GM18520 (cell line): ENCODE measurements around the gene SPRR4.

ENCODE experiments used
- ATAC-seq: cut with Tn5 transposase; IDR thresholded peaks from one replicate; pipeline ENCODE4 v1.9.1; 2021; ENCODE audit not compliant: unreplicated experiment

SPRR4 gene, protein sequence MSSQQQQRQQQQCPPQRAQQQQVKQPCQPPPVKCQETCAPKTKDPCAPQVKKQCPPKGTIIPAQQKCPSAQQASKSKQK

DNA sequence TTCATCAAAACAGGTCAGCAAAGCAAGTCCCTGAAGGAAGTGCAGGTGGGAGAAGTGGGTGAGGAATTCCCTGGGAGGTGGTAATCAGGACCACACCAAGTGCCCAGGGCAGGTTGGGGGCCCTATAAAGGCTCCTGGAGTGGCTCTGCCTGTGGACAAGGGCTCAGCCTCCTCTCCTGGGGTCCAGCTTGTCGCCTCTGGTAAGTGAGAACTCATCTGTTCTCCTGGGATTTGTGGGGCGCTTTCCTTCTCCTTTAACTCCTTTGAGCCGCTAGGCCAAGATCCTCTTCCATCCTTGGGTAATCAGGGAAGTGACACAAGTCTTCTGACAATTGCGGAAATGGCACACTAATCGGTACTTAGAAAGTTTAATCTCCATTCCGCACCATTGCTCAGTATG, at the start of gene SPRR4:
SPRR4 (plus strand) TSS at position 154 of the 400 bp plus-strand sequence. CDS start 1,243 bp downstream, outside the sequence.
- ATAC-seq, result no peak

DNA sequence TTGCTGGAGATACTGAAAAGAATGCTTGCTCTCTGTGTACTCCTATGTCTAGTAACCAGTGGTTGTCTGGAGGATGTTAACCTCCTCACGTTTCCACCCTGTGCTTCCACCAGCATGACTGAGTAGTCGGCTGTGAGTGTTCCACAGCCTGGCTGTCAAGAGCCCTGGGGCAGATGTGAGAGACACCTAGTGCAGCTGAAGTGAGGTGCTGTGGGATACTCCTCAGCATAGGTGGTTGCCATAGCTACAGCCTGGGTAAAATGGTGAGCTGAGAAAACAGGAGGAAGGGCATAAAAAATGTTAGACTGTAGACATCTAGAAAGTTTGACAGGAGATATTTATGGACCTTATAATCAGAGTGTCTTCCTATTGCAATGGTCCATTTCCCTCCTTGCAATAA, 46.3 kb upstream of the SPRR4 start:
- ATAC-seq, result no peak

DNA sequence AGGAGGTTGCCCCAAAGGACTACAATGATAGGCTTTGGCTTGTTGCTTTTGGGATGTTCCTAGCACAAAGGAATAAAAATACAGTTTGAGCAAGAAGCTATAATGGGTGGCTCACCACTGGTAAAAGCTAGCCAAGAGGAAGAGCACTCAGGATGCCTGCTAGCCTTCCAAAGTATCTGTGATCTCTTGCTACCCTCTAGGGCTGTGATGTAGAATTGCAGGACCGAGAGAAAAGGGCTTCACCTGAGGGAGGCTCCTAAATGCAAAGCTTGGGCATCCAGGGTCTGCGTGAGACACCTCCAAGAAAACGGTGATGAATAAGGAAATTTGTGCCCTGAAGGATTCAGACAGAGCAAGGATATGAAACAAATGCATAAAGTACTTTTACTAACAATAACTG, 44.4 kb upstream of the SPRR4 start:
- no peak for ATAC-seq

DNA sequence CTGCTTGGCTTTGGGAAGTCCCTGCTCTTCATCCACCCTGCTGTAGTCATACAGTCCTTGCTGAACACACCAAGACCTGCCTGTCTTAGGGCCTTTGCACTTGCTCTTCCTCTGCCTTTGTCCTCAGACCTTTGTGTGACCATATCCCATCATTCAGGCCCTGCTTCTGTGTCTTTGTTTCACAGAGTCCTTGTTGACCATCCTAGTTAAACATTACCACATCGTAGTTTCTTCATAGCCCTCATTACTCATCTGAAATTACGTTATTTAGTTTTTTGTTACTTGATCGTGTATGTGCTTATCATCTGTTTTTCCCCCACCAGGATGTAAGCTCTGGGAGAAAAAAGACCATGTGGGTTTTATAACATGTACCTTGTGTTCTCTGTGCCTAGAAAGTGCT, 41.8 kb upstream of the SPRR4 start:
- no peak for ATAC-seq

DNA sequence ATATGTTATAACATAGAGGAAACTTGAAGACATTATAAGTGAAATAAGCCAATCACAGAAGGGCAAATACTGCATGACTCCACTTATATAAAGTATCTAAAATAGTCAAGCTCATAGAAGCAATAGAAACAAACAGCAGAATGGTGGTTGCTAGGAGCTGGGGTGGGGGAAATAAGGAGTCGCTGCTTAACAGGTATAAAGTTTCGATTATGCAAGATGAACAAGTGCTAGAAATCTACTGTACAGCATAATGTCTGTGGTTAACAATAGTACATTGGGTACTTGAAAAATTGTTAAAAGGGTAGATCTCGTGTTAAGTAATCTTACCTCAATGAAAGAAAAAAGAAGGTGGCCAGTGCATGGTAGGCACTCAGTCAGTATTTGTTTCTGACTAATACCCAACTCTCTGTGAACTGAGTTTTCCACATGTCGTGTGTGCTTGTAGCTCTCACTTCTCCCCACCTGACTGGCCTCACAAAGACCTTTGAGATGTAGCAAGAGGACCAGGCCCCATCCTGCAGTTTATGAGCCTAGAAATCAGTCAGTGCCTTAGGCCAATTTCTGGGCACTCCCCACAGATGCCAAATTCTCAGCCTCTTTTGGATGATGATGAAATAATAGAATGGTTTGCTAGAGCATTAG, 38.2 kb upstream of the SPRR4 start:
- ATAC-seq, result no peak

DNA sequence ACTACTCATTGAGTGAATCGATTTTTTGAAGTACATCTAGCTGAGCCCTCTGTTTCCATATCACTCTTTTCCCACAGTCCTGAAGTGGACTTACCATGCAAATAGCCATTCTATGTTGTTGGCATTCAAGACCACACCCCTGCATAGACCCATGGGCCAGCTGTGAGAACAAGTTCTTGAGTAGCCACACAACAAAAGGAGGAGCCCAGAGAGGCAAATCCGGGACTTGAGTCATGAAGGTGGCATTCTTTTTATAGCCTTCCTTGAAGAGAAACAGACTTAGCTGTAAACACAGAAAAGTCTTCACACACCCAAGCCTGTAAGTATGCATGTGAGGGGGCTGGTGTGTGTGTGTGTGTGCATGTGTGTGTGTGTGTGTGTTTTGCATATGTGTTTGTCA, 37.3 kb upstream of the SPRR4 start:
- no peak for ATAC-seq

DNA sequence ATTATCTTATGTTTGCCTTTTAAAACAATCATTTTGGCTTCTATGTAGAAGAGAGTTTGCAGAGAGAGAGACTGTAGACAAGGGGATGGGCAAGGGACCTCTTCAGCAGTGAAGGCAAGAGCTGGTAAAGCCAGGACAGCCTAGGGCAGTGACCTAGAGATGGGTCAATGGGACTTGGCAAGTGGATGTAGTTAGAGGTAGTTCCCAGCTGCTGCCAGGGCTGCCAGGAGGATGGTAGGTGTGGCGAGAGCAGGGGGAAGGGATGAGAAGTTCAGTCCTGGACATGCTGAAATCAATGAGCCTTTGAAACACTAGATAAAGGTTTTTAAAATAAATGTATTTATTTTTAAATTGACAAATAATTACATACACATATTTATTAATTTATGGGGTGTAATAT, 29.8 kb upstream of the SPRR4 start:
- ATAC-seq, result no peak

DNA sequence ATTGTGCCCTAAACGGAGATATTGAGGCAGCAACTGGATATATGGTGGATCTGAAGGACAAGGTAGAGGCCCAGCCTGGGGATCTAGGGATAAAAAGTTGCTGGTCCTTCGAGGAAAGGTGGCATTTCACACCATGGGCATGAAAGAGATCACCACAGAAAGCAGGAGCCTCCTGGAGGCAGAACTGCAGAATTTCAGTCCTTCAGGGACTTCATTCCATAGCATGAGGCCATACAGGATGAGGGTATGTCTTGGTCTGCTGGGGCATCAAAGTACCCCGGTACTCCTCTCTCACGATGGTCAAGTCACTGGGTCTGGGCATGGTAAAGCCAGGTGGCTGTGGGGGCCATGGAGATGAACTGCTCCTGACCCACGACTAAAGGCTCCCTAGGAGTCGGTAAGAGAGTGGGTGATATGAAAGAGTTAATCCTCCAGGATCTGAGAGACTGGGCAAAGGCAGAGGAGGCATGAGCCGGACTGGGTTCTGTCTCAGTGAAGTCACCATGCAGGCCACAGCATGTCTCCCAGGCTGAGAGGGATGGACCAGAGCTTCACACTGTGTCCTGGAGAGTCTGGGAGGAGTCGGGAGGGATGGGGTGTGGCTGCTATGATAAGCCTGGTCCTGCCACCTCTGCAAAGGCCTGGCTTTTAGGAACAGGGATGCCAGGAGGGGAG, 29.3 kb upstream of the SPRR4 start:
- no peak for ATAC-seq

DNA sequence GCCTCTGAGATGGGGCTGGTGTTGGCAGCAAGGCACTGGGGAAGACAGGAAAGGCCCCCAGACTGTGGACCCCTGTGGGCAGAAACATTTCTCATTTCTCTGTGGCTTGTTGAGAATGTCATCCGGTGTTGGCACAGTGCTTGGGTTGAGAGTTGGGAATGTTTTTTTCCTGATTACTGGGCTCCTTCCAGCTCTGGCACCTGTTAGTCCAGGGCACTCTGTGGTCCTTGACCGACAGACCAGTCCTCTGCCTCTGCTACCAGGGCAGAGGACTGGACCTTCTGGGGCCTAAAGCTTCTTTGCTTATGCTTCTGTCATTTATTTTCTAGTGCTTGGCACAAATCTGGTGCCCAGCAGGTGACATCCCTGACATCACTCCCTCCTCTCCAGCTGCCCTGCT, 28.3 kb upstream of the SPRR4 start:
- no peak for ATAC-seq

DNA sequence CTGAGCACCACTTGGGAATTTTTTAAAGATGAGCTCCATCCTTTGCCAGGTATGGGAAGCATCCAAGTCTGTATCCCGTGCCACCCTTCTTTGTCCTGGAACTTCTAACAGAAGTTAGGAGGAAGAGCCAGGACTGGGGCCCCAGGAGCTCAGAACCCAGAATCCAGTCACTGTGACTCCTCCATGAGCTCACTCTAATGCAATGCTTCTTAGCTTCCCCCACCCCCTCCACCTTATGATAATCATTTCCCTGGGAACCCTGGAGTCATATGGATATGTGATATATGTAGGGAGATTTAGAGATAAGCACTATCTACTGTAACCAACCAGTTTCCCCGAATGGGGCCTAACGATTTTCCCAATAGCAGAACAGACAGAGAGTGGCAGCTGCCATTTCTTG, 24.2 kb upstream of the SPRR4 start:
- ATAC-seq, result no peak

DNA sequence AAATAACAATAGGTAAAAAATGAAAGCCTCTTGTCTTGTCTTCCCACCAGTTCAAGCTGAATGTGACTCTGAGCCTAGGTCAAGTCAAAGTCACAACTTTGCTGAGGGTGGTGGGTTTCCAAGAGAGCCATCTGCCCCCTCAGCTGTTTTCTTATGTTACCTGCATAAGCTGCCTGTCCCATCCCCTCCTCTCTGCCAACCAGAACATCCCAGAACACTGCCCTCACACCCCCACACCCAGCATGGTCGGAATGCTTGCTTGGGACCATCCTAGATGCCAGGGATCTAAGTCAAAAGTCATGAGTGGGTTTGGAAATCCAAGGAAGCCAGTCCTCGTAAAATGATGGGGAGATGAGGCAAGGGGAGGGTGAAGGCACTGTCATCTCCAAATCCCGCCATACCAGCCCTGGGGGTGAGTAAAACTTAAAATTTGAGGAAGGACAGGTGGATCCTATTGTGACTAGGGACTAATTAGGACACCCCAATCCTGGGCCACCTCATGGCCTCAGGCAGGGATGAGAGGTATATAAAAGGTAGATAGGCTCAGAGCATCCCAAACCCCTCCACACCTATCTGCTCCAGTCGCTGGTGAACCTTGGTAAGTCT, 23.7 kb upstream of the SPRR4 start, which contains the start of gene SPRR5:
SPRR5 (plus strand) TSS at position 556 of the 606 bp plus-strand sequence. CDS start 1,349 bp downstream, outside the sequence.
- no peak for ATAC-seq

DNA sequence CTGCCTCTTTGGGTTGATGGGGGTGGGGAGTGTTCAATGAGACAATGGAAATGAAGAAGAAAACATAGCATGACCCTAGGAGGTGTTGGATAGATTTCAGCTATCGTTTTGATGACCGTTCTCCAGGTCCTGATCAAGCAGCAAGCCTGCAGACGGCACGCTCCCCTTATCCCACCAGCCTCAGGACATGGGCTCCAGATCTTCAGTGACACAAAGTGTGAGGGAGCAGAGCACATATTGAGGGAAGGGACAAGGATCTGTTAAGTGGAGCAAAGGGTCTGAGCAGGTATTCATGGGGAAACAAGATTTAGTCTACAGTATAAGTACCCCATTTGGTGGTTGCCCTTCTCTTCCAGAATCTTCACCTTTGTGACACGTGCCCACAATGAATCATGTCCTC, 18.7 kb upstream of the SPRR4 start:
- no peak for ATAC-seq

DNA sequence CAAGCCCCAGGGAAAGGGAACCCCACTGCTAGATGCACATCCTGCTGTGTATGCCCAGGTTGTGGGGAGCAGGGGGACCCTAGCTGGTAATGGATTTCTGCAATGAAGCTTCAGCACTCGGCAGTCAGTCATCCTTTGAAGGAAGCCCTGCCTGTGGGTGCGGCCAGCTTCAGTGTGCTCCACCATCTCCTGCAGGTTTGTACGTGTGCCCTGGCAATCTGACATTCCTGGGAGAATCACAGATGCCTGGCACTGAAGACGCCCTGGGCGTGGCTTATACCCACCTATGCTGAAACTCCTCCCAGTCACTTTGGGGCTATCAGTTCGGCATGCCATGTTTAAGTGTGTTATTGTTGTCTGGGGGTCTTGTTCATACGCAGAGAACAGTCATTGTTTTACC, 16.7 kb upstream of the SPRR4 start:
- no peak for ATAC-seq

DNA sequence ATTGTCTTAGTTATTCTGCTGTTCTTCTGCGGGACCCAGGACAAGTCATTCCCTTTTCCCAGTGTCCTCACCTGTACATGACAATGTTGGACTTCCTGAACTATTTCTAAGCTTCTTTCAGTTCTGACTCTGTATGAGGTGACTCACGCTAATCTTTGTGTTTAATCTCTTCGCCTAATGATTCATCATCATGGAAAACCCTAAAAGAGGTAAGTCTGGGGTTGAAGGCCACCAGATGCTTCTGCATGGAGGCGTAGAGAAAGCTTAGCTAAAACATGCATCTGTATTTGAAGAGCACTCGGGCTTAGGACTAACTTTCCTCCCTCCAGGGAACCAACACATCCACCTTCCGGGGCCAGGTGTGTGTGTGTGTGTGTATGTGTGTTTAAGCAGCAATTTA, 16.0 kb upstream of the SPRR4 start:
- ATAC-seq, result no peak

DNA sequence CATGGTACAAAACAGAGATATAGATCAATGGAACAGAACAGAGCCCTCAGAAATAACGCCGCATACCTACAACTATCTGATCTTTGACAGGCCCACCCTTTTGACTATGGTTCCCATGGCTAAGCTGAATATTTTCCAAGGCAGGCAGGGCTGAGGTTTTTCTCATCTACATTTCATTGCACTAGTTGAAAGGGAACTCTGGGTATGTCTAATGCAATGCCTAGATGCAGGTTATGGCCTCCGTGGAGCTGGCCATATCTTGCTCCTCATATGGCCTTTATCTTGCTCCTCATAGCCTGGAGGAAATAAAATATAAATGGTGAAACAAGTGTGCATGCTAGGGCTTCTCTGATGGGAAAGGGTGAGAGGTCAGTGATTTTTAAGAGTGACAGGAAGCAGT, 12.9 kb upstream of the SPRR4 start:
- no peak for ATAC-seq

DNA sequence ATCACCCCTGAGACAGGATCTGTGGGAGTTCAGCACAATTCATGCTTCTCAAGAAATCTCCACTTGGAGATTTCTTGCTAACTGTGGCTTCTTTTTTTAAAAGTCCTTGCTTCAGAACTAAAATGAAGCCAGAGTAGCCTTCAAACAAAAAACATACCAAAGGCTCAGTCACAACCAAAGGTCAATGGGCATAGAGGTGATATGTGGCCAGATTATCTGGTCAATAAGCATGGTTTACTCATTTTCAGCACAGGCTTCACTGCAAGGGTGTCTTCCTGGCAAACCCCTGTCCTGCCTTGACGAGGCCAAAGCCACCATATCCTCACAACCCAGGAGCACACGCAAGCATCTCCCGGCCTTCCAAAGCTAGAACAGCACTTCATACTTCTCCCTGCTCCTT, 11.2 kb upstream of the SPRR4 start:
- ATAC-seq, result no peak

DNA sequence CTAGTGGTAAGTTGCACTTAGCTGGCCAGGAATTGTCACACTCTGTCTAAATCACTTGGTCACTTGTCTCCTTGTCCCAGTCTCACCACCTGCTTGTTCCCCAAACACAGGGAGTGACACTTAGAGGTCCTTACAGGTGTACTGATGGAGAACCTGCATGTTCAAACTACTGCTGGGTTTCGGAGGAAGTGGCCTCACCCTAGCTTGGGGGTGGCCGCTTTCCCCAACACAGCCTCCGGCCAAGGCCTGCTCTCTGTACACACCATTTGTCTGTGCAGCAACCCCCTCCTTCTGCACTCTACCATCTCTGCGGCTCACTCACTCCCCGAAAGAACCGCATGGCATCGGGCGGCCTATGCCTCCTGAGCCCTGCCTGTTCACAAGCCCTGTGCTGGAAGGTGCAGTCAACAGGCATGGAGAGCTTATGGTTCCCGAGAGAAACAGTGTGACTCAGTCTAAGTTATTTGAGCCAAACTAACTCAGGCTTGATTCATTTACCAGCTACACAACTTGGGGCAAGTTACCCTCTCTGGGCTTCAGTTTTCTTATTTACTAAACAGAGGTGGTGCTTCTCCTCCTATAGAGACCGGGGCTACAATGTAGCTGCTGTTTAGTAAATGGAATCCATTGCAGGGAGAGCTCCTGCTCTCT, 10.5 kb upstream of the SPRR4 start:
- ATAC-seq, result no peak

DNA sequence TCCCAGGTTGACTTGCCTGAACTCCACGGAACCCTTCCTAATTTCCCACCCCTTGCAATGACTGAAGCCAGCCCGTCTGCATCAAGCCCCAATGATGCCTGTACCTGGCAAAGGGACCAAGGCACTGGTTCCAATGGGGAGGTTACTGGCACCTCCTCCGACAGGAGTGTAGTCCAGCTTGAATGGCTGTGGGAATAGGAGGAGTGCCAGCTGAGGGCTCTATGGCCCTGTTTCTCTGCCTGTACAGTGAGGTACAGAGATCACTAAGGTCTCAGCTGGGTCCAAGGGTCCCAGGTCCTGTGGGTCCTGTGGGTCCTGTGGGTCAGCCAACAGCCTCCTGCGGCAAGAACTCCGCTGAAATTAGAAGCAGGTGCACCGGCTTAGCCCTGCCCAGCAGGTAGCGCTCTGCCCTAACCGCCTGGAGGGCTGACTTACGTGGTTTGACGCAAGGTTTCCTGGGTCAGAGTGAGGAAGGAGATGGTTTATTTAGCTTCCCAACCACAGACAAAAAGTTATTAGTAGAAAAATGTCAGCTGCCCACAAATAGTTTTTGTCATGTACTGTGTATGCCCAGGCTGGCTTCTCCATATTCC, 9.9 kb upstream of the SPRR4 start:
- no peak for ATAC-seq

DNA sequence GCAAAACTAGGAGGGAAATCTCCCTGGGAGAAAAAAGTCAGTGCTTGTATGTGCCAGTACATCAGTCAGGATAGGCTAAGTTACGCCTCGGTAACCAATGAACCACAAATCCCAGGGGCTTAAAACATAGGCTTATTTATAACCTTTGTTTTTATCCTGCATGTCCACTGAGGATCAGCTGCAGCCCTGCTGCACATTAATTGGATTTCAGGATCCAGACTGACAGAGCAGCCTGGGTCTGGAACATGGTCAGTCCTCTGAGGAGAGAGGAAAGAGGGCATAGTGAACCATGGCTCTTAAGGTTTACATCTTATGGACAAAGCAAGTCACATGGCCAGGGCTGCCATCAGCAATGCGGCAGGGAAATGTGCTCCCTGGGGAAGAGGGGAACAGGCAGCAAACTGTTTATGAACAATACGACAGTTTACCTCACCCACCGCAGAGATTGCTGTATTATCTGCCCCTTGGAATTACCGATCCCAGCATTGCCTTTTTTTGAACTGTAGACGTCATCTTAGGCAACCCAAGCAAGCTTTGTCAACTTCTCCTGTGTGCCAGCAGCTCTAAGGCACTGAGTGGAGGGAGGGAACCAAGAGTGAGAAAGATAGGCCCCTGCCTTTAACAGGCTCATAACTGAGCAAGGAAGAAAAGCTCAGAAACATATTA, 9.1 kb upstream of the SPRR4 start:
- no peak for ATAC-seq

DNA sequence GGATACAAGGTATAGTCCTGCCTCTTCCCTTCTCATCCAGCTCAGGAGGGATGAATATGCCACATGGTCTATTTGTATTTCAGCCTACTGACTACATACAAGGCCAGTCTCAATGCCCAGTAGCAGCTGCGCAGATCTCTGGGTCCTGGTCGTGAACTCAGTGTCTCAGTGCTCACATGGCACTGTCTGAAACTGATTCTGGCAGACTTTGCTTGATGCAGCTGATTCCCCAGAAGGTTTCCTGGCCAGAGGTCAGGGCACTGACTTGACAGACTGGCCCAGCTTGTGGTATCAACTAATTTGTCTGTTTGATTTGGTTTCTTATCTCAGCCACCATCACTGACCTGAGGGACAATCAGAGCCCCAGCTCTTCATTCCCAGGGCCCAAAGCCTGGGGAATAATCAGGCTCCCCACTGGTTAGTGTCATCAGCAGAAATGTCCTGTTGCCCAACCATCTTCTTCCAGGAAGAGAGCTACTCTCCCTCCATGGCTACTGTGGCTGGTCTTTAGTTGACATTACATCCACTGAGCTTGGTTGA, 7.5 kb upstream of the SPRR4 start:
- no peak for ATAC-seq

DNA sequence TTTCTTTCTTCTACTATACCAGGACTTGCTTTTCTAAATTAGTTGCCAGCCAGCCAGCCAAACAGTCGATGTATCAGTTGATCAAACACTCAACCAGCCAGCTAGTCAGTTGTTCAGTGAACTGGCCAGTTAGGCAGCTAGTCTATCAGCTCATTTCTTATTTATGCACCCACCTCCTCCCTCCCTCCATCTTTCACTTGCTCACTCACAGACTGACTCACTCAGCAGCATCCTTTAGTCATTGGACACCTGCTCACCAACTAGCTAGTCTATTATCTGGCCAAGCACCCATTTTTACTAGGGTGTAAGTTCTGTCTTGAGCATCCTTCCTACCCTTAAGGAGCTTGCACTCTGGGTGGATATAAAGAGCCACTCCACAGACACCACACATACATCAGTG, 5.9 kb upstream of the SPRR4 start:
- ATAC-seq, result no peak
